ENCODE measurements around the gene PARS2. TPM values are rescaled to one million over a fixed set of nuclear protein-coding genes. Genes with fewer than 3 reads are reported as not detected.

Gene PARS2
- total and polyA plus RNA-seq, 2 of the 4 experiments (the other 2 are of a cell fraction), result 3.4 to 6.3 TPM

DNA sequence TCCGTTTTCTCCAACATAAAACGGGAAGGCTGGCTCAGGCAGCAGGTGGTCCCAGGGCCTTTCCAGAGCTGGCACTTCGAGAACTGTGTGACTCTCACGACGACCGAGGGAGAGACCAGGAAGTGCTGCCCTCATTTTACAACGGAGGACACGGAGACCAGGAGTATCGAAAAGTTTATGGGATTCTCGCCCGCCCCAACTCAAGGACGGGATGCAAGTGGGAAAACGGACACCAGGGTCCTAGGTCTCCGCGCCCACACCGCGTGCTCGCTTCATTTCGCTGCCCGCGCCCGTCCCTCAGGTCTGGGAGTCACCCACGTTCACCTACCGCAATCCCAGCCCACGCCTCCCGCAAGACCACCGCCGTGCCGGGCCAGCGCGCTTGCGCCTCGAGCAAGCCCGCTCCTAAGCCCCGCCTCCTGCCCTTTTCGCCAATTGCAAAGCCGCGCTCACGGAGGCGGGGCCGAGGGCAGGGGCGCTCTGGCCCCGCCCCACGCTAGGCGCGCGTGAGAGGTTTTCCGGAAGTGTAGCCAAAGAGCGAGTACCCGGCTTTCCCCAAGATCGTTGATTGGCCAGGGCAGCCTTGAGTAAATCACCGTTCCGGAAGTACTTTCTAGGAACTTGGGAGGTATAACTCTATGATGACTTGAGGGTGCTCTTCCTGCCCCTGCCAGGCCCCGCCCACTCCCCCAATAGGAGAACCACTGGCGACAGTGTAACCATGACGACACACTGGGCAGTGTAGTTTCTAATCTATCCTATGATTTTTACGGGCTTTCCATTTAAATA, at the start of gene PARS2 (continued):
- TF ChIP-seq, protein P1, sequence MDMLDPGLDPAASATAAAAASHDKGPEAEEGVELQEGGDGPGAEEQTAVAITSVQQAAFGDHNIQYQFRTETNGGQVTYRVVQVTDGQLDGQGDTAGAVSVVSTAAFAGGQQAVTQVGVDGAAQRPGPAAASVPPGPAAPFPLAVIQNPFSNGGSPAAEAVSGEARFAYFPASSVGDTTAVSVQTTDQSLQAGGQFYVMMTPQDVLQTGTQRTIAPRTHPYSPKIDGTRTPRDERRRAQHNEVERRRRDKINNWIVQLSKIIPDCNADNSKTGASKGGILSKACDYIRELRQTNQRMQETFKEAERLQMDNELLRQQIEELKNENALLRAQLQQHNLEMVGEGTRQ (IDR thresholded peaks at IDR 0.05; ENCODE audit: low read depth, low read length), result no peak
- TF ChIP-seq, protein P2, sequence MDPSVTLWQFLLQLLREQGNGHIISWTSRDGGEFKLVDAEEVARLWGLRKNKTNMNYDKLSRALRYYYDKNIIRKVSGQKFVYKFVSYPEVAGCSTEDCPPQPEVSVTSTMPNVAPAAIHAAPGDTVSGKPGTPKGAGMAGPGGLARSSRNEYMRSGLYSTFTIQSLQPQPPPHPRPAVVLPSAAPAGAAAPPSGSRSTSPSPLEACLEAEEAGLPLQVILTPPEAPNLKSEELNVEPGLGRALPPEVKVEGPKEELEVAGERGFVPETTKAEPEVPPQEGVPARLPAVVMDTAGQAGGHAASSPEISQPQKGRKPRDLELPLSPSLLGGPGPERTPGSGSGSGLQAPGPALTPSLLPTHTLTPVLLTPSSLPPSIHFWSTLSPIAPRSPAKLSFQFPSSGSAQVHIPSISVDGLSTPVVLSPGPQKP (IDR thresholded peaks at IDR 0.05; ENCODE audit: borderline replicate concordance, low read depth, low read length), result no peak
- TF ChIP-seq RAD21 (IDR thresholded peaks at IDR 0.05; ENCODE audit: low read length), result no peak
